HepG2 (cell line): ENCODE data around the gene JPH4. TPM values are rescaled to one million over a fixed set of nuclear protein-coding genes. Genes with fewer than 3 reads are reported as not detected.

Experiments used
- ASH2L ChIP-seq: fragments of 300-600, 200-600 bp; sonication (generic); IDR thresholded peaks from 2 replicates; pipeline ENCODE4 v1.7.0; 2017; ENCODE audit warnings: low read depth, mild to moderate bottlenecking, moderate library complexity, mixed read lengths, low read length; ENCODE audit not compliant: insufficient read length
- ETV5 ChIP-seq: IDR thresholded peaks from 2 replicates; pipeline ENCODE4 v1.6.1; 2018; ENCODE audit warnings: missing biosample characterization, missing genetic modification reagents, inconsistent platforms, borderline replicate concordance
- FOXK2 ChIP-seq: fragments of 450-650 bp; IDR thresholded peaks from 2 replicates; pipeline ENCODE4 v1.6.1; 2016
- GABPA ChIP-seq, 2 experiments: IDR thresholded peaks; 2 replicates each; pipeline ENCODE4 v1.6.1; 2011 to 2016; ENCODE audit warnings: low read depth in 2 of 2, low read length in 1 of 2, missing biosample characterization in 1 of 2, missing genetic modification characterization in 1 of 2
- HMG20B ChIP-seq: conservative IDR thresholded peaks from 2 replicates; pipeline ENCODE4 v1.6.1; 2016; ENCODE audit warnings: missing genetic modification reagents, missing compliant biosample characterization
- ISL2 ChIP-seq: sonication (generic); formaldehyde crosslinking; IDR thresholded peaks from 2 replicates; pipeline ENCODE4 v1.5.0; 2020; ENCODE audit warnings: missing genetic modification reagents
- ISX ChIP-seq: sonication (generic); formaldehyde crosslinking; conservative IDR thresholded peaks from 2 replicates; pipeline ENCODE4 v1.5.0; 2020; ENCODE audit warnings: missing genetic modification reagents
- MIER3 ChIP-seq: IDR thresholded peaks from 2 replicates; pipeline ENCODE4 v1.6.1; 2016; ENCODE audit warnings: missing compliant biosample characterization, borderline replicate concordance
- NBN ChIP-seq: fragments of 450-650 bp; conservative IDR thresholded peaks from 2 replicates; pipeline ENCODE4 v1.6.1; 2017
- RCOR2 ChIP-seq: IDR thresholded peaks from 2 replicates; pipeline ENCODE4 v1.6.1; 2016; ENCODE audit warnings: missing biosample characterization, missing genetic modification reagents
- ZBTB7B ChIP-seq: sonication (generic); formaldehyde crosslinking; IDR thresholded peaks from 2 replicates; pipeline ENCODE4 v1.4.0; 2020; ENCODE audit warnings: missing genetic modification reagents
- ZKSCAN5 ChIP-seq: sonication (generic); formaldehyde crosslinking; IDR thresholded peaks from 2 replicates; pipeline ENCODE4 v1.5.1; 2020; ENCODE audit warnings: mild to moderate bottlenecking, missing genetic modification reagents
- ZNF234 ChIP-seq: sonication (generic); formaldehyde crosslinking; conservative IDR thresholded peaks from 2 replicates; pipeline ENCODE4 v1.5.1; 2020; ENCODE audit warnings: mild to moderate bottlenecking, missing genetic modification reagents
- ZNF326 ChIP-seq: sonication (generic); formaldehyde crosslinking; IDR thresholded peaks from 2 replicates; pipeline ENCODE4 v1.4.0; 2020; ENCODE audit warnings: missing genetic modification reagents, borderline replicate concordance
- ZNF34 ChIP-seq: sonication (generic); formaldehyde crosslinking; IDR thresholded peaks from 2 replicates; pipeline ENCODE4 v1.4.0; 2020; ENCODE audit warnings: mild to moderate bottlenecking, missing genetic modification reagents, borderline replicate concordance
- ZNF577 ChIP-seq: sonication (generic); formaldehyde crosslinking; IDR thresholded peaks from 2 replicates; pipeline ENCODE4 v1.4.0; 2020; ENCODE audit warnings: mild to moderate bottlenecking, low read depth, missing genetic modification reagents, borderline replicate concordance
- polyA plus RNA-seq, 8 experiments: library from polyadenylated mRNA; depleted of rRNA in 3 of 8; stranded (reverse) in 7 of 8; unstranded in 1 of 8; fragments of >200 nt; fragmentation: Illumina TruSeq in 4 of 8; extraction: Trizol in 4 of 8; gene quantifications; 2 replicates each; pipeline versions ENCODE4 v1.2.1 to v1.2.3, GENCODE V29; 2011 to 2016; ENCODE audit warnings: low read depth in 4 of 8, missing spikeins in 1 of 8, mixed read lengths in 1 of 8; ENCODE audit not compliant: insufficient read depth in 1 of 8
- total RNA-seq, 5 experiments: library from RNA; depleted of rRNA; stranded (reverse); fragments of >200 nt; fragmentation: Illumina TruSeq; extraction: Trizol; gene quantifications; 2 replicates each; pipeline ENCODE4 v1.2.3, GENCODE V29; 2016; ENCODE audit warnings: low read depth in 1 of 5
- TF ChIP-seq, protein P1 (sequence below): sonication (generic); formaldehyde crosslinking; IDR thresholded peaks from one replicate; pipeline ENCODE4 v1.5.1; 2020; ENCODE audit warnings: mild to moderate bottlenecking, missing genetic modification reagents; ENCODE audit errors: not compliant biosample characterization
- TF ChIP-seq, protein P2 (sequence below): sonication (generic); formaldehyde crosslinking; IDR thresholded peaks from 2 replicates; pipeline ENCODE4 v1.4.0; 2020; ENCODE audit warnings: low read depth, missing genetic modification reagents

JPH4 gene
- total and polyA plus RNA-seq, 2 of the 13 experiments (the other 11 are each of a cell fraction or from before 2014, with no cell fraction given), result 0.08 to 0.22 TPM

DNA sequence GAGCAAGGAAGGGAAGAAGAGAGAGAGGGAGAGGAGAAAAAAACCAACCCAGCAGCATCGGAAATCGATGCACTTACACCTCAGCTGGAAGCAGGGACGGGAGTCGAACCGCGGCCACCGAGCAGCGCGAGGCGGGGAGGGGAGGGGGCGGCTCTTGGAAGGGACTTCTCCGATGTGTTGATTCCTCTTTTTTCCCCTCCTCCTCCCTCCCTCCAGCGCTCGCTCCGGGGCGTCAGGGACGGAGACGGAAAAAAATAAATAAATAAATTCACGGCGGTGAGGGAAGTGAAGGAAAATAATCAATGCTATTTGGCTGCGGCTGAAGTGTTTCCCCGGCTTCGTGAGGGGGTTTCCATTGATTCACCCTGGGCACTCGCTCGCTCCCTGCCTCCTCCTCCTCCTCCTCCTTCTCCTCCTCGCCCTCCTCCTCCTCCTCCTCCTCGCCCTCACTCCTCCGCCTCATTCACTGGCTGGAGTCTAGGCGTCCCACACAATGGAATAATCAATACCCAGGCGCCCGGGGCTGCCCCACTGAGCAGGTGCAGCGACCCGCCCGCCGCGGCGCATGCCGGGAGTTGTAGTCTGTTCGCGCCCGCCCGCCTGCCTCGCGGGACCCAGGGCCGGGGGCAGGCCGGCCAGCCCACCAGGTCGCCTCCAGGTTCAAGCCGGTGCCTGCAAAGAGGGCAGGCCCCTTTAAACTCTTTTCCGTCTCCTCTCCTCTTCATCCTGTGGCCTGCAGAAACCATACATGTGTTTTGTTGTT lies 27.1 kb downstream of the JPH4 start, which contains the start of gene ZFHX2 (continued):
- TF ChIP-seq ZKSCAN5 (CRISPR knock-in tag) (no peak; the same call in none of the 2 replicates), ZNF577 (CRISPR knock-in tag) (no peak), ISL2 (CRISPR knock-in tag) (peak; percentile 47; the same call in 1 of the 2 replicates), ISX (CRISPR knock-in tag) (0 out of 2 replicates have a peak, but pooled peaks have one; percentile 56), ZNF326 (CRISPR knock-in tag) (0 out of 2 replicates have a peak, but pooled peaks have one; percentile 76), FOXK2 (no peak; the same call in 1 of the 2 replicates), ZNF34 (0 out of 2 replicates have a peak, but pooled peaks have one; percentile 71), ZBTB7B (CRISPR knock-in tag) (peak; percentile 93), MIER3 (CRISPR knock-in tag) (0 out of 2 replicates have a peak, but pooled peaks have one; percentile 49), HMG20B (peak; percentile 52; the same call in 1 of the 2 replicates), ZNF234 (CRISPR knock-in tag) (no peak), ASH2L (peak; percentile 89), GABPA (IDR thresholded peaks at IDR 0.05; ENCODE audit: low read depth, low read length) (no peak), GABPA (CRISPR knock-in tag; IDR thresholded peaks at IDR 0.05; ENCODE audit: low read depth) (no peak), NBN (no peak), RCOR2 (CRISPR knock-in tag) (peak; percentile 55), ETV5 (CRISPR knock-in tag) (peak; percentile 34; the same call in 1 of the 2 replicates)
- TF ChIP-seq, protein P1, sequence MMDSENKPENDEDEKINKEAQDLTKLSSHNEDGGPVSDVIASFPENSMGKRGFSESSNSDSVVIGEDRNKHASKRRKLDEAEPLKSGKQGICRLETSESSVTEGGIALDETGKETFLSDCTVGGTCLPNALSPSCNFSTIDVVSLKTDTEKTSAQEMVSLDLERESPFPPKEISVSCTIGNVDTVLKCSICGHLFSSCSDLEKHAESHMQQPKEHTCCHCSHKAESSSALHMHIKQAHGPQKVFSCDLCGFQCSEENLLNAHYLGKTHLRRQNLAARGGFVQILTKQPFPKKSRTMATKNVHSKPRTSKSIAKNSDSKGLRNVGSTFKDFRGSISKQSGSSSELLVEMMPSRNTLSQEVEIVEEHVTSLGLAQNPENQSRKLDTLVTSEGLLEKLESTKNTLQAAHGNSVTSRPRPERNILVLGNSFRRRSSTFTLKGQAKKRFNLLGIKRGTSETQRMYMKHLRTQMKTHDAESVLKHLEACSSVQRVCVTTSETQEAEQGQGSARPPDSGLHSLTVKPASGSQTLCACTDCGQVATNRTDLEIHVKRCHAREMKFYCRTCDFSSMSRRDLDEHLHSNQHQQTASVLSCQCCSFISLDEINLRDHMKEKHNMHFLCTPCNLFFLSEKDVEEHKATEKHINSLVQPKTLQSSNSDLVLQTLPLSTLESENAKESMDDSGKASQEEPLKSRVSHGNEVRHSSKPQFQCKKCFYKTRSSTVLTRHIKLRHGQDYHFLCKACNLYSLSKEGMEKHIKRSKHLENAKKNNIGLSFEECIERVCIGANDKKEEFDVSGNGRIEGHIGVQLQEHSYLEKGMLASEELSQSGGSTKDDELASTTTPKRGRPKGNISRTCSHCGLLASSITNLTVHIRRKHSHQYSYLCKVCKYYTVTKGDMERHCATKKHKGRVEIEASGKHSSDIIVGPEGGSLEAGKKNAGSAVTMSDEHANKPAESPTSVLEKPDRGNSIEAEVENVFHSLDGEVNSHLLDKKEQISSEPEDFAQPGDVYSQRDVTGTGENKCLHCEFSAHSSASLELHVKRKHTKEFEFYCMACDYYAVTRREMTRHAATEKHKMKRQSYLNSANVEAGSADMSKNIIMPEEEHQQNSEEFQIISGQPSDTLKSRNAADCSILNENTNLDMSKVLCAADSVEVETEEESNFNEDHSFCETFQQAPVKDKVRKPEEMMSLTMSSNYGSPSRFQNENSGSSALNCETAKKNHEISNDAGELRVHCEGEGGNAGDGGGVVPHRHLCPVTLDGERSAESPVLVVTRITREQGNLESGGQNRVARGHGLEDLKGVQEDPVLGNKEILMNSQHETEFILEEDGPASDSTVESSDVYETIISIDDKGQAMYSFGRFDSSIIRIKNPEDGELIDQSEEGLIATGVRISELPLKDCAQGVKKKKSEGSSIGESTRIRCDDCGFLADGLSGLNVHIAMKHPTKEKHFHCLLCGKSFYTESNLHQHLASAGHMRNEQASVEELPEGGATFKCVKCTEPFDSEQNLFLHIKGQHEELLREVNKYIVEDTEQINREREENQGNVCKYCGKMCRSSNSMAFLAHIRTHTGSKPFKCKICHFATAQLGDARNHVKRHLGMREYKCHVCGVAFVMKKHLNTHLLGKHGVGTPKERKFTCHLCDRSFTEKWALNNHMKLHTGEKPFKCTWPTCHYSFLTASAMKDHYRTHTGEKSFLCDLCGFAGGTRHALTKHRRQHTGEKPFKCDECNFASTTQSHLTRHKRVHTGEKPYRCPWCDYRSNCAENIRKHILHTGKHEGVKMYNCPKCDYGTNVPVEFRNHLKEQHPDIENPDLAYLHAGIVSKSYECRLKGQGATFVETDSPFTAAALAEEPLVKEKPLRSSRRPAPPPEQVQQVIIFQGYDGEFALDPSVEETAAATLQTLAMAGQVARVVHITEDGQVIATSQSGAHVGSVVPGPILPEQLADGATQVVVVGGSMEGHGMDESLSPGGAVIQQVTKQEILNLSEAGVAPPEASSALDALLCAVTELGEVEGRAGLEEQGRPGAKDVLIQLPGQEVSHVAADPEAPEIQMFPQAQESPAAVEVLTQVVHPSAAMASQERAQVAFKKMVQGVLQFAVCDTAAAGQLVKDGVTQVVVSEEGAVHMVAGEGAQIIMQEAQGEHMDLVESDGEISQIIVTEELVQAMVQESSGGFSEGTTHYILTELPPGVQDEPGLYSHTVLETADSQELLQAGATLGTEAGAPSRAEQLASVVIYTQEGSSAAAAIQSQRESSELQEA (CRISPR knock-in tag), result peak; percentile 81
- TF ChIP-seq, protein P2, sequence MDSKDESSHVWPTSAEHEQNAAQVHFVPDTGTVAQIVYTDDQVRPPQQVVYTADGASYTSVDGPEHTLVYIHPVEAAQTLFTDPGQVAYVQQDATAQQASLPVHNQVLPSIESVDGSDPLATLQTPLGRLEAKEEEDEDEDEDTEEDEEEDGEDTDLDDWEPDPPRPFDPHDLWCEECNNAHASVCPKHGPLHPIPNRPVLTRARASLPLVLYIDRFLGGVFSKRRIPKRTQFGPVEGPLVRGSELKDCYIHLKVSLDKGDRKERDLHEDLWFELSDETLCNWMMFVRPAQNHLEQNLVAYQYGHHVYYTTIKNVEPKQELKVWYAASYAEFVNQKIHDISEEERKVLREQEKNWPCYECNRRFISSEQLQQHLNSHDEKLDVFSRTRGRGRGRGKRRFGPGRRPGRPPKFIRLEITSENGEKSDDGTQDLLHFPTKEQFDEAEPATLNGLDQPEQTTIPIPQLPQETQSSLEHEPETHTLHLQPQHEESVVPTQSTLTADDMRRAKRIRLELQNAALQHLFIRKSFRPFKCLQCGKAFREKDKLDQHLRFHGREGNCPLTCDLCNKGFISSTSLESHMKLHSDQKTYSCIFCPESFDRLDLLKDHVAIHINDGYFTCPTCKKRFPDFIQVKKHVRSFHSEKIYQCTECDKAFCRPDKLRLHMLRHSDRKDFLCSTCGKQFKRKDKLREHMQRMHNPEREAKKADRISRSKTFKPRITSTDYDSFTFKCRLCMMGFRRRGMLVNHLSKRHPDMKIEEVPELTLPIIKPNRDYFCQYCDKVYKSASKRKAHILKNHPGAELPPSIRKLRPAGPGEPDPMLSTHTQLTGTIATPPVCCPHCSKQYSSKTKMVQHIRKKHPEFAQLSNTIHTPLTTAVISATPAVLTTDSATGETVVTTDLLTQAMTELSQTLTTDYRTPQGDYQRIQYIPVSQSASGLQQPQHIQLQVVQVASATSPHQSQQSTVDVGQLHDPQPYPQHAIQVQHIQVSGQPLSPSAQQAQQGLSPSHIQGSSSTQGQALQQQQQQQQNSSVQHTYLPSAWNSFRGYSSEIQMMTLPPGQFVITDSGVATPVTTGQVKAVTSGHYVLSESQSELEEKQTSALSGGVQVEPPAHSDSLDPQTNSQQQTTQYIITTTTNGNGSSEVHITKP, result peak; percentile 94
